ENCODE data around the gene CD109.
A peak's percentile ranks its signal among the peaks of the same experiment; 100 is the strongest.

The CD109 gene

GRCh38 chr6:73727114-73727513 is 31.1 kb downstream of the CD109 start:
- DNase-seq (ENCODE audit: low read depth), result no peak

DNA sequence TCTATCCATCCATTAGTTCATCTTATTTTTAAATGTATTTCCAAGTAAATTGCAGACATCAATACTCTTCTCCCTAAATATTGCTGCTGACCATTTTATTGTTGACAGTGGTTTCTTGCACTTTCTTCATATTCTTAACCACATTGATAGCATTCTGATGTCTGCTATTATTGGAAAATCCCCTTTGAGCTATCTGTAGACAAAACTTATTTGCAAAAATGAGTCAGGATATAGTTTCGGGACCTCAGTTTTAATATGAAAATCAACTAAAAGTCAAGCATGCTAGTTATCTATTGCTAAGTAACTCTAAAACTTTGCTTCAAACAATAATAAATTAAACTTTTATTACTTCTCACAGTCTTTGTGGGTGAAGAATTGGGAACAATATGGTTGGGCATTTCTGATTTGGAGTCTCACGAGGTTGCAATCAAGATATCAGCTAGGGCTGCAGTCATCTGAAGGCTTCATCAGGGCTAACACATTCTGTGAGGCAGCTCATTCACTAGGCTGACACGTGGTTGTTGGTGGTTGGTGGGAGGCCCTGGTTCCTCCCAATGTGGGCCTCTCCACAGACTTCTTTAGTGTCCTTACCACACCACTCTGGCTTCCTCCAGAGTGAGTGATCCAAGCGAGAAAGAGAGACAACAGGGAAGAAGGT is 32.7 kb downstream of the CD109 start:
- no peak for DNase-seq (ENCODE audit: low read depth)

DNA sequence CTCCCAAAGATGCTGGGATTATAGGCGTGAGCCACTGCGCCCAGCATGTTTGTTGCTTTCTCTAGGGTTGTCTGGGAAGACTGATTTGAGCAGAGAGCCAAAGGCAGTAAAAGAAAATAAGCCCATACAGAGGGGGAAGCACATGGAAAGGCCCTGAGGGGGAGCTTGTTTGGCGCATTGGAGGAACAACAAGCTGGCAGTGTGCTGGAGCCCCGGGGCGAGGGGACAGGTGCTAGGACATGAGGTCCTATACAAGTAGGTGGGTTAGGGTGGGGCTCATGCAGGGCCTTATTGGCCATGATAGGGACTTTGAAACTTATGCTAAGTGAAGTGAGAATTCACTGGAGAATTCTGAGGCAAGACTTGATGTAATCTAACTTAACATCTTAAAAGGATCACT is 35.3 kb downstream of the CD109 start:
- DNase-seq (ENCODE audit: low read depth), result no peak

DNA sequence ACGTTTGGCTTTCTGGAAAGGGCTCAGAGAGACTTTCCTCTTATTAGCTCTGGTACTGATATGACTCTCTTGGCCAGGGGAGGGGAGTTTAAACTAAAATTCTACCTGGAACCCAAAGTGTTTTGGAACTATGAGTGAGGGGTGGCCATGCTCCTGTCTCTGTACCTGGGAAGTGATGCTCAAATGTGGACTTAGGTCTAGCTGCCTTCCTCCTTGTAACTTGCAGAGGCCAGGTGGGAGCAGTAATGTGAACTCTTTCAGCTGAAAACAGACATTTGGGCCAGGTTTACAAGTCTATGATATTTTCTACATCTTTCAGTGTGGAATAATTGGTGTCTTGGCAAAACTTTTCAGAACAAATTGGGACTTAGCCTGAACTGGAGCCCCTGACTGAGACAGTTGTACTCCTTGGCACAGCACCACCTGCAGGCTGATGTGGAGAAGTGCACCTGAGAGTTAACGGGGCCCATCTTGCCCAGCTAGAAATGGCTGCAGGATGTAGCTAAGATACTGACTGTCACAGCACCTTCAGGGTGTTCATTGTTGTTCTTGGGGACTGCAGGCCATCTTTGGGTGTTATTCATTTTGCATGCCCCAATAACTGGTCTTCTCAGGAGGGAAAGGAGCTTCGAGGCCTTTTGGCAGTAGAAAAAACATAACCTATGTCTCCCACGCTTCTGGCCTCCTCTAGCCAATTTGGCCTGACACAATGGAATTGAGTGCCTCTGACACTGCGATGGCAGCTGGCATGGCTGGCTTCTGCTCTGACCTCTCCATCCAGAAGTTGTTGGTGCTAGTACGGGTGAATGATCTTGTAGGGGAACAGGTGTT is 37.1 kb downstream of the CD109 start:
- peak; percentile 51 for DNase-seq (ENCODE audit: low read depth)

DNA sequence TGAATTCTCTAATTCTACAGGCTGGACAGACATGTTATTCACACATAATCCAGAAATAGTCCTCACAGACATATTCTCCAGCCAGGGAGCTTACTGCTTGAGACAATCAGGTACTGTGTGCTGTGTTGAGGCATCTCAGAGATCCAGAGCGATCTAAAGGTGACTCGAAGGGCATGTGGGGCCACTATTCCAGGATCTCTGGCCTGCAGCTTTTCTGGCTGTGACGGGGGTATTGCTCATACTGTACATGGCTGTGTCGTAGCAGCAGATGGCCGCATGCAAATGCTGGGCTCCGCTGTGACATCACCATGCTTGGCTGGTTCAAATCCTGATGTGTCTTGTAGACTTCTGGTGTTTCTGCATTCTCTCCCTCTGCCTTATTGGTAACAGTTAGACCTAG is 37.8 kb downstream of the CD109 start:
- no peak for DNase-seq (ENCODE audit: low read depth)

DNA sequence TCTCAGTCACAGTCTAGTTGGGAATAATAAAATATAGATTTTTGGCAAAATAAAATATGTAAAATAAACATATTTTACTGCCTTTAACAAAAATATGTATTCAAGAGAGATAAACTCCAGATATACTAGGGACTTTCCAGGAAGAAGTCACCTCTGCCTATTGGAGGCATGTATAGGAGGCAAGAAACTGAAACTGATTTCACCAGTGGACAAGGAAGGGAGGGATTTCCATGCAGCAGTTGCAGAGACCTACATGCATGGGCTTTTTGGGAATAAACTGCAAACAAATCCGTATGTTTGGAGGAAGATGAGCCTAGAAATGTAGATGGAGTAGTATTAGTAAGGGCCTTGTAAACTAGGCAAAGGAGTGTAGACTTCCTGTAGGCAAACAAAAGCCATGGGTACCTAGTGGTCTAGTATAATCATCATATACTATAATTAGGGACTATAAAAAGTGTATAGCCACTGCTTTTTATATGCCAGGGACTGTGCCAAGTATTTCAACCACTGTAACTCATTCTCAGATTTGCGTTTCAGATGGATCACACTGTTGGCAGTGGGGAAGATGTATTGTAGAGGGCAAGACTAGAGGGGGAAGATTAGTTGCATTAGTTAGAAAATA is 38.9 kb downstream of the CD109 start:
- no peak for DNase-seq (ENCODE audit: low read depth)

DNA sequence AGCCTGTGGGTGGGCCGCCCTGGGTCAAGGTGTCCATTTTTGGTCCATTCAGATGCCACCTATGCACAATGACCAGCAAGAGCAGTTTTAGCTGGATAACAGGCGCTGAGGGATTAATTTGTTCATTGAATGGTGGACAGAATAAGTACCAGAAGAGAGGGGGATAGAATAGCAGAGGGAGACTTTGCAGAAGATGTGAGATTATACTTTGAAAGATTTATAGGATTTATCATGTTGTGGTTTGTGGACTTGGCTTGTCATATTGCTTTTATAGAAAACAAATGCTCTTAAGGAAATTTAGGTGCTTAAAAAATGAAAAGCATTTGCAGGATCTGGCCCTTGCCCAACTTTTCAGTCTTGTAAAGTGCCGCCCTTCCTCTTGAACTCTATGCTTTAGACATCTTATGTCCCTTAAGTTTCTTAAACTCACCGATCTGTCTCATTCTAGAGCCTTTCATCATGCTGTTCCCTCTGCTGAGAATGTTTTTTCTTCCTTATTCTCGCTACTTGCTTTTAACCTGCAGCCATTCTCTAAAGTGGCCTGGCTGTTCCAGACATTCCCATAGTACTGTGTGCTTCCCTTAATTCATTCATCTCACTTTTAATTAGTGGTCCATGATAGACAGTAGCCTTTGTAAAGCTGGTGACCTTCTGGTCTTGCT is 42.5 kb downstream of the CD109 start:
- DNase-seq (ENCODE audit: low read depth), result no peak

- DNase-seq (ENCODE audit: low read depth), result no peak
Observed at GRCh38 chr6:73739096-73739495, 43.1 kb downstream of the CD109 start.

- no peak for DNase-seq (ENCODE audit: low read depth)
Observed at GRCh38 chr6:73742433-73742832, 46.4 kb downstream of the CD109 start.

DNA sequence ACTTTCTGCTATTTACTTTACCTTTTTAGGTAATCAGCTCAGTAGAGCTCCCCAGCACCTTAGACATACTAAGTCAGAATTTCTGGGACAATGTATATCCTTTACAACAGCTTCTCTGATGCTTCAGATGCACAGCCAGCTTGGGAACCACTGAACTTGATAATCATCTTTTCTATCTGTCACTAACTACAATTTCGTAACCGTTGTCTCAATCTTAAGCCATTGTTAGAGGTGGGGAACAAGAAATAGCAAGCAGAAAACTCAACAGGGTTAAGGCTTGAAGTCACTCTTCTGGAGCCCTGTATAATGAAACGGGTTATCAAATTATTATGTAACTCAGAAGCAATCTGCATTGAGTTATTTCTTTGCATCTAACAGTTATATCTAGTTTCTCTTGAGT is 47.1 kb downstream of the CD109 start:
- no peak for DNase-seq (ENCODE audit: low read depth)

DNA sequence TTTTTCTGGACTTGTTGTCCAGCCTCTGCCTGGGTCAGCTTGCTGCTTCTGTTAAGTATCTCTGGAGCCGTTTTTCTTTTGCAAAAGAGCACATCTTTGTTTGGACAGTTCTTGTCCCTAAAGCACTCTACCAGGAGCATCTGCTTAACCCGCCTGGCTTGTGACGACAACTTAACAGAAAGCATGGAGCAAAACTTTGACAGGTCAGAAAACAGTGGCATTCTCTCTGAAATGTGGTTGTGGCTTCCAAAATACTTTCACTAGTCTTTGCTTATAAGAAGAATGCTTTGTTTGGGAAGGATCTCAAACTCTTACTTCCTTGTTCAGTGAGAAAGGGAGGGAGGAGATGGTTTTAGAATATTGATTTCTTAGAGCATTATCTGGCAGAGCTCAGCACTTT is 47.6 kb downstream of the CD109 start:
- DNase-seq (ENCODE audit: low read depth), result no peak

GRCh38 chr6:73746787-73747186 is 50.8 kb downstream of the CD109 start:
- DNase-seq (ENCODE audit: low read depth), result no peak

DNA sequence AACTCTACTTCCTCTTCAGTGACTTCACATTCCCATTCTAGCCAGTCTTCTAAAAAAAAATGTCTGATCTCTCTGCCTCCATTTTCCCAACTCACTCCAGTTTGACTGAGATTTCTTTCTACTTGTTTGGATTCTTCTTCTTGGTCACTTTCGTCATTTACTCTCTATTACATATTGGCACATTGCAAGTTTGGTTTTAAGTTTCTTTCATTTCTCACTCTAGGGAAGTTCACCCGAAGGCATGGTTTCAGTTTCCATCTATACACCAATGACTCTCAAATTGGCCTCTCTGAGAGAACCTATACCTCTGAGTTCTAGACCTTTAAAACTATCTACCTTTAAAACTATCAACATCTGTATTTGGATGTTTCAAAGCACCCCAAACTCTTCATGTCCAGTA is 51.3 kb downstream of the CD109 start:
- DNase-seq (ENCODE audit: low read depth), result no peak

DNA sequence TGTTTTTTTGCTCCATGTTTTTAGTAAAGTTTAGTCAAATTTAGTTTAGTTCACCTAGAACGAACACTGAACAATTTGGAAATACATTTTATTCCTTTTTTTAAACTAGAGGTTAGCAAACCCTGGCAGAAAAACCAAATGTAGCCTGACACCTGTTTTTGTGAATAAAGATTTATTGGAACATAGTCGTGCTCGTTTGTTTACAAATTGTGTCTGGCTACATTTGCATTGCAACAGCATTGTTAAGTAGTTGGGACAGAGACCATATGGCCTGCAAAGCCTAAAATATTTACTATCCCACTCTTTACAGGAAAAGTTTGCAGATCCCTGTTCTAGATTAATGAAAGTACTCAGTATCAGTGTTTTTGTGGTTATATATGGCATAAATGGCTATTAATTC is 56.9 kb downstream of the CD109 start:
- no peak for DNase-seq (ENCODE audit: low read depth)

DNA sequence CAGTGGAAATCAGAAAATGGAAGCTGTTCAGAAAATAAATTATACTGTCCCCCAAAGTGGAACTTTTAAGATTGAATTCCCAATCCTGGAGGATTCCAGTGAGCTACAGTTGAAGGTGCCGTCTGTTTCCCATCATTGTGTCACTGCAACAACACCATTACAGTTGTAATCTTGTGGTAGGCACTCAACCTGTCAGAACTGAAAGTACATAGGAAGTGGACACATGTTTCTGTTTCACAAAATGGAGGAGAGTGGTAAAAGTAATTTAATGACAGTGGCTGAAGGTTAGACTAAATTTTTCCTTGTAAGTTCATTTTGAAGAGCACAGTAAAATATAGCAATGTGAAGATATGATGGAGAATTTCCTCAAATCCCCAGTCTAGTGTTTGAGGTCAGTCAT is 70.0 kb downstream of the CD109 start:
- DNase-seq (ENCODE audit: low read depth), result no peak

- no peak for DNase-seq (ENCODE audit: low read depth)
Observed at GRCh38 chr6:73768558-73768957, 72.6 kb downstream of the CD109 start.

DNA sequence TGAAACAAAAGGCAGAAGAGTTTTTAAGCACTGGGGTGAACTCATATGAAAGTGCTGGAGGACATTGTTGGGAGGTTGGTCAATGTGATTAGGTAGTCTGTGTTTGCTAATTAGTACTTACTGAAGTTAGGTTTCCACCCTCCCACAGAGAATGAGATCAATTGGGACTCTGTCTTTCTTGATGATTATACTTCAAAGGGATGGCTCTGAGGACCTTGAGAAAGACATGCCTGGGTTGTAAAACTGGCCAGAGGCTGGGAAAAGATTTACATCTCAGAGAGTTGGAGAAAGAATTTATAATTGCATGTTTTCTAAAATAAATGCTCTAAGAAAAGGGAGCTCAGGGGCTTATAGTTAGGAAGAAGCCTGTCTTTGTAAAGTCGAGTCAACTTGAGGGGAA is 74.0 kb downstream of the CD109 start:
- no peak for DNase-seq (ENCODE audit: low read depth)

DNA sequence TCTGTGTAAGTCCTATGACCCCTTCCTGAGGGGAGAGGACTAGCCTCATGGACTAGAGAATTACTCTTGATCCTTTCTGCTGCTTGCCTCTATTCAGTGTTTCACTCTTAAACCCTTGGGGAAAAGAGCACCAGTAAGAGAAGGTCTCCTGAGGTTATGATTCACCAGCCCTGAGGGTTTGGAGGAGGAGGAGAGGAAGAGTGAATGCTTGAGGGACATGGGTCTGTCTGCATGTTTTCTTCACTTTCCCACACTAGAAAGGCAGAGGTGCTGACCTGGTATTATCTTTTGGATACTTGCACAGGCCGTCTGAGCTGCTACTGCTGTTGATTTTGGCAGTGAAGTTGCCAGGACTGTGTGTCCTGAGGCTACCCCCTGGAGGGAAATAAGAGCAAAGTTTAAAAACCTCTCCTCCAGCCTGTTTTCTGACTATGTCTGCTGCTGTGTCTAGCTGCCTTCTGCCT is 78.3 kb downstream of the CD109 start:
- DNase-seq (ENCODE audit: low read depth), result no peak

GRCh38 chr6:73779943-73780342 is 83.9 kb downstream of the CD109 start:
- DNase-seq (ENCODE audit: low read depth), result no peak

- no peak for DNase-seq (ENCODE audit: low read depth)
Observed at GRCh38 chr6:73782911-73783310, 86.9 kb downstream of the CD109 start.

DNA sequence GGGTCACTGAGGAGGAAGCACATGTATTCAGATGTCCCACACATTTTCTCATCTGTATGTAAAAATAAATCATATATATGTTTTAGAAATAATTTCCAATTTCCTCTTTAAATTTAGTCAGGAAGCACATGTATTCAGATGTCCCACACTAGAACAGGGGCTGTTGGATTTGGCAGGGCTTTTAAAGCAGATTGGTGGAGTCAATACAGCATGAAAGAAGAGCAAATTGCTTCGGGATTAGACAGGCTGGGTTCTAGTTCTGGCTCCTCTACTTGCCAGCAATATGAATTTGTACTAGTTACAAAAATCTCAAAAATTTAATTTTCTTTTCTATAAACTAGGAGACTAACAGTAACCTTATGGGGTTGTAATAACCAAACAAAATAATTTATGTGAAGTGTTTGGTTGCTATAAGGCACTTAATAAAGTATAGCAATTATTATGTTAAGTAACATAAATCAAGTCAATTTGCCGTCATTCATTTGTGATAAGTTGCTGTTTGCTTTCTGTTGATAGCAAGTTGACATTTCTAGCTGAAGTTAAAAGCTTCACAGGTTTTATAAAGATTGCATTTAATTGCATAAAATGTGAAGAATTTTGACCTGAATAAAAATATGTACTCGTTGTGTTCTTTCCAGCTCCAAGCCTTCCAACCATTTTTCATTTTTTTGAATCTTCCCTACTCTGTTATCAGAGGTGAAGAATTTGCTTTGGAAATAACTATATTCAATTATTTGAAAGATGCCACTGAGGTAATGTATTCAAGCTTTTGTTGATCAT is 88.9 kb downstream of the CD109 start:
- no peak for DNase-seq (ENCODE audit: low read depth)

GRCh38 chr6:73790574-73790973 is 94.6 kb downstream of the CD109 start:
- DNase-seq (ENCODE audit: low read depth), result no peak

All from stimulated activated CD8-positive, alpha-beta memory T cell treated with anti-CD3 and anti-CD28 coated beads, Interleukin-15, amount 100 ng/mL, for 24 hours (primary cell).